ENCODE results near the gene C11orf87.

Gene C11orf87

GRCh38 chr11:109424901-109425300 is 2.9 kb downstream of the C11orf87 start:
- no peaks in the 10 kb centered on the region for H3K9me3 ChIP-seq (ENCODE audit: control insufficient read depth, insufficient read depth, low read length)
- no peaks in the 10 kb centered on the region for H3K4me1 ChIP-seq (ENCODE audit: insufficient read depth, low read length)
- no peak overlapping the region for H3K9ac ChIP-seq (ENCODE audit: low read depth, low read length)

DNA sequence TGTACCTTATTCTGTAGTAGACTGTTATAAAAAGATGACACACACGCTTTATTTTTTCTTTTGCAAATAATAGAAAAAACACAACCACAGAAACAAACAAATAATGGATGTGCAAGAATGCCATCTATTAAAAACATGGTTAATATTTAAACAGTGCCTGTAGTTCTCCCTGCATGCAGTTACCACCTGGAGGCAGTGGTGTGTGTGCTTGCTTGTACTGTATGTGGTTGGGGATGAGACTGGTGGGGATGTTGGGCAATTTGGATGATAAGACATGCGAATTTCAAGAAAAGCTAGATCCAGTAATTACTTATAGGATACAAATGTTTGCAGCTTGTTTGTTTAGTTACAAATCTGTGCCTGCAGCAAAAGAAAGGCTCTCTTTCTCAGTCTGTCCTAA is 3.6 kb downstream of the C11orf87 start:
- H3K36me3 ChIP-seq (ENCODE audit: insufficient read depth, low read length): no peaks in the 10 kb centered on the region
- H3K9ac ChIP-seq (ENCODE audit: low read depth, low read length): no peak overlapping the region
- H3K9me3 ChIP-seq (ENCODE audit: control insufficient read depth, insufficient read depth, low read length): no peaks in the 10 kb centered on the region
- H3K4me1 ChIP-seq (ENCODE audit: insufficient read depth, low read length): no peaks in the 10 kb centered on the region

More at GRCh38 chr11:109424901-109425300, 2.9 kb downstream of the C11orf87 start:
- H3K36me3 ChIP-seq (ENCODE audit: insufficient read depth, low read length): no peaks in the 10 kb centered on the region

- Histone ChIP-seq H3K9me3 (ENCODE audit: control insufficient read depth, insufficient read depth, low read length) (no peaks in the 10 kb centered on the region), H3K4me1 (ENCODE audit: insufficient read depth, low read length) (no peaks in the 10 kb centered on the region), H3K9ac (ENCODE audit: low read depth, low read length) (no peak overlapping the region), H3K36me3 (ENCODE audit: insufficient read depth, low read length) (no peaks in the 10 kb centered on the region)
Observed at GRCh38 chr11:109426442-109427240, 4.7 kb downstream of the C11orf87 start.

DNA sequence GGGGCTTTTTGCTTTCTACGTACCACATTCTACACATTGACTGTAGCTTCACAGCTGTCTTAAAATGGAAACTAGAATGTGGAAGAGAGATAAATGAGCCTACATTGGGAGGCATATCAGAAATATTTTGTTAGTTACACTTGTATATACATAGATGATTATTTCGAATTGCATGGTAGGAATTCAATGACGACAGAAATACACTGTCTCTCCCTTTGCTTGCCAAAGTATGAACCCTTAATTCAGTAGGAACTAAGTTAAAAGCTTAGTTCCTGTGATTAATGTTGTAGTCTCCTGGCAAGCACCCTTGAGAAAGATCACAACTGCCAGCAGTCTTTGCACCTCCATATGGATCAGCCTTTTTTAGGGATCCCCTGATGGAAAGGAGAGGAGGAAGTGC is 10.1 kb downstream of the C11orf87 start:
- H3K4me1 ChIP-seq (ENCODE audit: insufficient read depth, low read length): no peaks in the 10 kb centered on the region
- H3K36me3 ChIP-seq (ENCODE audit: insufficient read depth, low read length): no peaks in the 10 kb centered on the region
- H3K9ac ChIP-seq (ENCODE audit: low read depth, low read length): no peak overlapping the region
- H3K9me3 ChIP-seq (ENCODE audit: control insufficient read depth, insufficient read depth, low read length): no peaks in the 10 kb centered on the region

DNA sequence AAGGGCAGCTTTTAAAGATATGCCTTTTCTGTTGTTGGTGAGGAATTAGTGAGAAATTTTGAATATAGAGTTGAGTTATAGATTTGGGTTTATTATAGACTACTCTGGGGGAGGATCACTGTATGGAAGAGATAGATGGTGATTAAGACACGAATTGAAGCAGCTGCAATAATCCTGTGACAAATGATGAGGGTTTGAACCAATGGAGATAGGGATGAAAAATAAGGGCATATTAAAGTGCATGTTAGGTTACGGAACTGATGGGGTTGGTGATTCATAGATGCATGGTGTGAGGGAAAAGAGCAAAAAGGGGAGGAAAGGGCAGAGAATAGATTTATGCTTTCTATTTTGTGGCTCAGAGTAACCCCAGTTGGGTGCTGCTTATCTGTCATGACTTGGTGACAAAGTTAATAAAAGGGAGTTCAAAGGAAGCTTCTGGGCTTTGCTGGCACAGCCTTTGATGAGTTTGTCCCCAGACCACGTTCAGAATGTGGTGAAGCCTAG is 11.8 kb downstream of the C11orf87 start:
- H3K9ac ChIP-seq (ENCODE audit: low read depth, low read length): no peak overlapping the region
- no peaks in the 10 kb centered on the region for H3K4me1 ChIP-seq (ENCODE audit: insufficient read depth, low read length)
- no peaks in the 10 kb centered on the region for H3K36me3 ChIP-seq (ENCODE audit: insufficient read depth, low read length)
- no peaks in the 10 kb centered on the region for H3K9me3 ChIP-seq (ENCODE audit: control insufficient read depth, insufficient read depth, low read length)

DNA sequence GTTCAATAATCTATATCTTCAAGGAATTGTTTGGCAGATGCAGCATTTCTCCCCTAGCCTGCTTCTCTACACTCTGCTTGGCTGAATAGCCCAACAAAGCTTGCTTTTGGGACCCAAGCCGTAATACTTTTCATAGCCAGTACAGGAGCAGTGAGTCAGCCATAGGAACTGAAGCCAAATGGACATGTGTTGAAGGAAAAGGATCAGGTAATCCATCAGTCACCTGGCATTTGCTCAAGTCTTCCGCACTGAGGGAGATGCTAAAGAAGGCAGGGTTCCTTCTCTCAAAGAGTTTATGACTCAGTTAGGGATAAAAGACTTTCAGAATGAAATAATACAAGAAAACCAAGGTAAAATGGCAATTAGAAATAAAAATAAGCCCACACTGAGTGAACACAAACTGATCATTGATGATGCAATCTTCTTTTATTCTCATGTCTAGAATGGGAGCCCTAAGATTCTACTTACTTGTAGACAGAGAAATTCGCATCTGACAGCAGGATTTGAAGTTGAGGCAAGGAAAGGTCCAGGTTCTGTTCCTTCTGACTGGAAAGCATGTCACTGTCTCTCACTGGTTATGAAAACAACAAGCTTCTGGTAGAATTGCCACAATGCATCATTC is 13.2 kb downstream of the C11orf87 start:
- H3K4me1 ChIP-seq (ENCODE audit: insufficient read depth, low read length): no peaks in the 10 kb centered on the region
- no peaks in the 10 kb centered on the region for H3K9me3 ChIP-seq (ENCODE audit: control insufficient read depth, insufficient read depth, low read length)
- H3K36me3 ChIP-seq (ENCODE audit: insufficient read depth, low read length): no peaks in the 10 kb centered on the region
- H3K9ac ChIP-seq (ENCODE audit: low read depth, low read length): no peak overlapping the region

DNA sequence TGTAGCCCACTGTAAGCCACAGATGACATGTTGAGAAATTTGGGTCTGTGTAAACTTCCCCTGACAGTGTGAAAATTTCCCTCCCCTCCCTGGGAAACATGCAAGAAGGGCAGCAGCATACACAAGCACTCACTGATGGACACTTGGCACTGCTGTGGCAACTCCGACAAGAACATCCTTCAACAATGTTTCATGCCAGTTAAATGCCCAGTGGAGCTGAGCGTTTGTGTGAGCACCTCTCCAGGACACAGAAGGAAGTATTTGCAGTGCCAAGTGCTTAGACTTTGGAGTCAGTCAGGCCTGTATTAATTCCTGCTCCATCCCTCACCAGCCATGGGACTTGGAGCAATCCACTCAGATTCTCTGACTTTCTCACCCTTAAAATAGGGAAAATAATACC is 17.7 kb downstream of the C11orf87 start:
- Histone ChIP-seq H3K9me3 (ENCODE audit: control insufficient read depth, insufficient read depth, low read length) (no peaks in the 10 kb centered on the region), H3K9ac (ENCODE audit: low read depth, low read length) (no peak overlapping the region), H3K36me3 (ENCODE audit: insufficient read depth, low read length) (no peaks in the 10 kb centered on the region), H3K4me1 (ENCODE audit: insufficient read depth, low read length) (no peaks in the 10 kb centered on the region)

DNA sequence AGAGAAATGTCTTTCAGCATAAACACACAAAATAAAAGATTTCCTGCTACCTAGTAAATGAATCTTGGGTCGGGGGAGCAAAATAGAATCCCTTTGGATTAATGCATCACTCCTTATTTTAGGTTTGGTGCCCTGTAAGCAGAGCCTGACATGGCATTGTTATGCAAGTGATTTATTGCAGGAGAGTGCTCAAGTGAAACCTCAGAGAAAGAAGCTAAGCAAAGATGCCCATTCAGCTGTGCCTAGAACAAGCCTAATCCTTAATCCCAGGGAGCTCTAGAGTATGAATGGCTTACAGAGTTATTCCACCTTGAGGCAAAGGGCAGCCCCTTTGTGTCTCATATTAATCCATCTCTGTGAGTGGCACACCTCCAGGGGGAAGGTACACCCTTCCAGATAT is 21.1 kb downstream of the C11orf87 start:
- Histone ChIP-seq H3K36me3 (ENCODE audit: insufficient read depth, low read length) (no peaks in the 10 kb centered on the region), H3K9me3 (ENCODE audit: control insufficient read depth, insufficient read depth, low read length) (no peaks in the 10 kb centered on the region), H3K9ac (ENCODE audit: low read depth, low read length) (no peak overlapping the region), H3K4me1 (ENCODE audit: insufficient read depth, low read length) (no peaks in the 10 kb centered on the region)

- Histone ChIP-seq H3K9ac (ENCODE audit: low read depth, low read length) (no peak overlapping the region), H3K4me1 (ENCODE audit: insufficient read depth, low read length) (no peaks in the 10 kb centered on the region), H3K36me3 (ENCODE audit: insufficient read depth, low read length) (no peaks in the 10 kb centered on the region), H3K9me3 (ENCODE audit: control insufficient read depth, insufficient read depth, low read length) (no peaks in the 10 kb centered on the region)
Observed at GRCh38 chr11:109454857-109455256, 32.9 kb downstream of the C11orf87 start.
